Colon (tissue), 2 donors: ENCODE data around the gene SPRY4.
"Not testable (repeated sequence)": the region's sequence is repeated elsewhere in the genome, so short reads cannot be mapped to it uniquely, and the experiment has no call there.

ENCODE experiments used
- FAIRE-seq: peaks from 2 replicates; lab custom pipeline; 2012; peaks lifted over from hg19 to GRCh38; lab: Jason Lieb, UNC
- donor health status: control.
- donor health status: control.

SPRY4 gene

DNA sequence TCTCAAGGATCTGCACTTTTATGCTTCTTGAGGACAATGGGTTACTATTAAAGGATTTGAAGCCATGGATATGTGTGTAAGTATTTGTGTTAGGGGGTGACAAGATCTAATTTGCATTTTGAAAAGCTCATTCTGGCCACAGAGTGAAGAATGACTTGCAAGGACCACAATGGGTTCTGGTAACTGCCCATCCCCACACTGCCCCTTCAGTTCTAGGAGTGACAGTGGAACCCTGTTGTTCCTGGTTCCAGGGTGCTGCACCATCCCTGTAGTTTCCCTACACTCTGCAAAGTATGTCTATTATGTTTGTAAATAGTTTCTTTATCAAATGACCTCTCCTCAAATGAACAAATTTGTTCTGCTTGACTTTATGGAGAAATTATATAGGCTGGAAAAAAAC is 9.7 kb upstream of the SPRY4 start:
- no peak for FAIRE-seq

- not testable (repeated sequence) for FAIRE-seq
Measured at GRCh38 chr5:142333749-142334148, 8.9 kb upstream of the SPRY4 start.

GRCh38 chr5:142330444-142330843 is 5.6 kb upstream of the SPRY4 start:
- FAIRE-seq = no peak

- no peak for FAIRE-seq
Measured at GRCh38 chr5:142330026-142330425, 5.2 kb upstream of the SPRY4 start.

DNA sequence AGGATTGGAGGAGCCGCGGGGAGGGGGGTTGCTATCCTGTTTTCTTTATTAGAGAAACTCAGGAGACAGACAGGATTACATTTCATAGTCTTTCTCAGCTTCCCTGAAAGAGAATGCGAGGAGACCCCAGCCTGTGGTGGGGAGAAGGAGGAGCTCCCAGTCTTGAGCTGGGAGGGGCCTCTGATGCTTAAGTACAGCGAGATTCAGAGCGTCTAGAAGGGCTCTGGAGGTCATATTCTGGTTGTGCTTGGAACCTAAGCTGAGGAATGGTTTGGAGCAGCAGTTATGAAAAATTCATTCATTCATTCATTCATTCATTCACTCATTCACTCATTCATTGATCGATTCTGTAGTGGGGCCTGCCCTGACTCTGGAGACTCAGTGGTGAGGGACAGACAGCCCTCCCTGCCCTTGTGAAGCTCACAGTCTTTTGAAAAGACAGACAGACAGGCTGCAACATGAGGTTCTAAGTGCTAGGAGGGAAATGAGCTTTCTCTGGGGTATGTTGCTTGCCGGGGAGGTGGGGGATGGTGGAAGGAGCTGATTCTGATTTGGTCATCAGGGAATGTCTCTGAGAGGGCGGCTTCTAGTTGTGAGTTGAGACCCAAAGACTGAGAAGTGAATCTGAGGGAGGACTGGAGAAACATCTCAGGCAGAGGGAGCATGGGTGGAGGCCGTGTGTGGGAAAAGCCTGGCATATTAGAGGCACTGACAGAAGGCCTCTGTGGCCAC is 2.5 kb upstream of the SPRY4 start:
- FAIRE-seq = no peak

GRCh38 chr5:142326480-142326938 is 1.7 kb upstream of the SPRY4 start:
- FAIRE-seq = no peak

DNA sequence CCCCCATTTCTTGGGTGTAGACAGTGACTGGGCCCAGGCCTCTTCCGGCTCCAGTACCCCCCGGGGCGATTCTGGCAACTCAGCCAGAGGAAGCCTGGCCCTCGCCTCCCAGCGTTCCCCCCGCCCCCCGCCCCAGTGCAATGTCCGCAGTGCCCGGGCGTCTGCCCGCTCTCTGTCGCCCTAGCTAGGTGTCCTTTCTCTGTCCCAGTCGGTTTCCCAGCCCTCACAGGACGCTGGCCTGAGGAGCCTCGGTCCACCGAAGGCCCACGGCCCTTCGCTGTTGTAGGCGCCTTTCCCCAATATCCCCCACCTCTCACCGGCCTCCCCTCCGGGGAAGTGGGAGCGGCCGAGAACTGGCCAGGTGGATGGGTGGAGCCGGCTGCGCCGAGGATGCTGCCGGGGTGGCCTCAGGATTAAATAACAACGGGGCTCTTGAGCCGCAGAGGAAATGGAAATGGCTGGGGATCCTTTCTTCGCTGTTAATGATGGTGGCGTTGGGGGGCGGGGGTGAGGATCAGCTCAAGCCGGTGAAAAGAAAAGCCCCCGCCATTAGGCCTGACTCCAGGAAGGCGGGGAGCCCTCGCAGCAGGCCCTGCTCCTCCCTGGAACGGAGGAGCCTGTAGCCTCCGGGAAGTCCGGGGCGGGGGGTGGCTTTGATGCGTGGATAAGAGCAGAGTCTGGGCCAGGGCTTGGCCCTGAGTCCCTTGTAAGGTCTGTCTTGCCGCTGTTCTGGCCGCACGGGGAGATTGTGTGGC is 1.1 kb upstream of the SPRY4 start:
- no peak for FAIRE-seq

DNA sequence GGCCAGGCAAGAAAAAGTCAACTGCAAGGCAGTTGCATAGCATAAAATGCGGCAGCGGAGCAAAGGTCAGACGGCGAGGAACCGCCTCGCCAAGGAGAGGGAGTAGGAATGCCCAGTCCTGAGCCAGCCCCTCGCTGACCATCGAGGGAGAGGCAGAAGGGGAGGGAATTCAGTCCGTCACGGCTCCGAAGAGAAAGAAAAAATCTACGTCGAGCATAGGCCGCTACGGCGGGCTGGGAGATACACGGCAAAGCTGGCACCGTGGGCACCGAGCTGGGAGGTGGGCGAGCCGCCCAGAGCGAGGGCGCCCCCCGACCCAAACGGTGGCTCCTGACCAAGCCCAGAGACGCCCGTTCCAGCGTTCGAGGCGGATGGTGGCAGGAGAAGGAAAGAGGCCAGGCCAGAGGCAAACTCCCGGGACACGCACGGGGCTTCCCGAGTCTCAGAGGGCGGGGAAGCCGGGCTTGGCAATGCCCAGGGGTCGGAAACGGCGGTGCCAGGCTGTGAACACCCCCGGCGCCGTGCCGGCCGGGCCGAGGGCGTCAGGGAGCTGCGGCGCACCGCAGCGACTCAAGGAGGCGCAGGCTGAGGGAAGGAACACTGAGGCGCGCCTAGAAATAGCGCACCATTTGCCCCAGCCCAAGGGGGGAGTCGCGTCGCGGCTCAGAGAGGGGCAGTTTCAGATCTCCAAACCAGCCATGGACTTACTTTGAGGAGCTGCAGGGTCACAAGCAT is 518 bp downstream of the SPRY4 start:
- no peak for FAIRE-seq

DNA sequence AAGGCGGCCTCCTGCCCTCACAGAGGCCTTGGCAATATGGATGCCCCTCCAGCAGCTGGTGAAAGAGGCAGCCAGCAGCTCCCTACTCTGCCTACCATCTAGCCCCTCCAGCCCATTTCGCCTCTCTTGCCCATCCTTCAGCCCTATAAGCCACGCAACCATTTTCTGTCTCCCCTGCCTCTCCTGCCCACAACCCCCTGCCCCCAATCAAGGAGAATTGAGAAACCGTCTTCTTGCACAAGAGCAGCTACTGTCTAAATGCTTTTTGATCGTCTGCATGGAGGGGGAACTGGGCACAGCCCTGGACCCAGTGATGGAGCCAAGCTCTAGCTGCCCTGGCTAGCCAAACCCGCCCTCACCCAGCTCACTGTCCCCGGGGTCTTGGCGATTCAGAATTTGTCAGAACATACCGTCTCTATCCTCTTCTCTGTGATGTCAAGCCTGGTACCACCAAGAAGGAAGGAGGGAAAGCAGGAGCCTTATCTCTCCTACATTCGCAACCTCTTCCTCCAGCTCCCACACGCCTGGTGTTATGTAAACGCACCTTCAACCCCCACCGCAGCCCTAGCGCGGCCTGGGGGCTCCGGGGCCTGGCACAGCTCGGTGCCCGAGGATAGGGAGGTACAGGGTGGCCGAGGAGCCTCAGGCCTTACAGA is 1.2 kb downstream of the SPRY4 start:
- FAIRE-seq = no peak

- no peak for FAIRE-seq
Measured at GRCh38 chr5:142322747-142323479, 1.9 kb downstream of the SPRY4 start.

DNA sequence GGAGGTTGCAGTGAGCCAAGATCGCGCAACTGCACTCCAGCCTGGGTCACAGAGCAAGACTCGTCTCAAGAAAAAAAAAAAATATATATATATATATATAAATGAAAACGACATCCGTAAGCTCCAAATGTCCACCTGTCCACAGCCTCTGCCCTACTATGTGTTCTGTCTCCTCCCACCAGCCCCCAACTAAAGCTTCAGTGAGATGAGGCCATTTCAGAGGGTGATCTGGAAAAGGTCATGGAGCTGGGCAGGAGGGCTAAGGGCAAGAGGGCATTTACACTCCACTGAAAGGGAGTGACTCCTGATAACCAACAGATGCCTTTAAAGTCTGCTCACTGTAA is 2.4 kb downstream of the SPRY4 start:
- no peak for FAIRE-seq

DNA sequence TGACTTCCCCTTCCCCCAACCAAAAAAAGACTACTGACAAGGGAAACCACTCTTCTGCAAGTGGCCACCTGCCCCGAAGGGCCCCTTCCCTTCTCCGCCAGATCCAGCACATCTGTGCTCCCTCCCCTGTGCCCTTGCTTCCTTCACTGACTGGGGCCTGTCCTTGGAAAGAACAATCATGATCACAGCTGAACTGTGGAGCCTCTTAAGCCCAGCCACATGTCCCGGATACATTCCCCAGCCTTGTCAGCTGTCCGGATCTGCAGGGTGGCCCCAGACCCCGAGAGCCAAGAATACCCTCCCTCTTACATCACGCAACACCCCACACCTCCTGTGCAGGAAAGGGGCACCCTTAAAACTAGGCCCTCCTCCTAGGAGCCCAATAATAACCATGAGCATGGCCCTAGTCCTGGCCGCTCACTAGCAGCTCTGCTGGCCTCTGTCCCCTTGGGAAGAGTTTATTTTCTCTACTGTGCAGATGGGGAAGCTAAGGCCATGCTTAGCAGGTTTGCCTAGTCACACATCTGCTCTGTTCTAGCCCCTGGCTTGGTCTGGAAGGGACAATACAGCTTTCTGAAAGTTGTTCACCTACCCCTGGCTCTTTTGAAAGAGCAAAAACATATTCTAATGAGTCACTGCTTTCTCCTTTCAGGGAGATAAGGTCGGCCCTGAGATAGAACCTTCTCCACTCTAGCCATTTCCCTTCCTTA is 3.8 kb downstream of the SPRY4 start:
- no peak for FAIRE-seq

DNA sequence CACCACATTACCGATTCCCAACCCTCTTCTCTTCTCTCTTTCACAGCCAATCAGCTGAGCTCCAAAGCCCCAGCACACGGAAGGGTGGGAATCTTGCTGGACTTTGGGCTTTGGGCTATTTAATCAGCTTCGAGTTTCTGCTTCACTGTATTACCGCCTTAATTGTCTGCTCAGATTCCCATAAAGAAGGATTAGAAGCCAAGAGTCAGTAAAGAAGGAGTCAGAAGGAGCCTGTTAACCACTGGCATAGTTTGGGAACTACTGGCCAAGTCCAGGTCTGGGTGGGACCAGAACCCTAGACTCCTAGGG is 4.4 kb downstream of the SPRY4 start:
- FAIRE-seq = no peak

DNA sequence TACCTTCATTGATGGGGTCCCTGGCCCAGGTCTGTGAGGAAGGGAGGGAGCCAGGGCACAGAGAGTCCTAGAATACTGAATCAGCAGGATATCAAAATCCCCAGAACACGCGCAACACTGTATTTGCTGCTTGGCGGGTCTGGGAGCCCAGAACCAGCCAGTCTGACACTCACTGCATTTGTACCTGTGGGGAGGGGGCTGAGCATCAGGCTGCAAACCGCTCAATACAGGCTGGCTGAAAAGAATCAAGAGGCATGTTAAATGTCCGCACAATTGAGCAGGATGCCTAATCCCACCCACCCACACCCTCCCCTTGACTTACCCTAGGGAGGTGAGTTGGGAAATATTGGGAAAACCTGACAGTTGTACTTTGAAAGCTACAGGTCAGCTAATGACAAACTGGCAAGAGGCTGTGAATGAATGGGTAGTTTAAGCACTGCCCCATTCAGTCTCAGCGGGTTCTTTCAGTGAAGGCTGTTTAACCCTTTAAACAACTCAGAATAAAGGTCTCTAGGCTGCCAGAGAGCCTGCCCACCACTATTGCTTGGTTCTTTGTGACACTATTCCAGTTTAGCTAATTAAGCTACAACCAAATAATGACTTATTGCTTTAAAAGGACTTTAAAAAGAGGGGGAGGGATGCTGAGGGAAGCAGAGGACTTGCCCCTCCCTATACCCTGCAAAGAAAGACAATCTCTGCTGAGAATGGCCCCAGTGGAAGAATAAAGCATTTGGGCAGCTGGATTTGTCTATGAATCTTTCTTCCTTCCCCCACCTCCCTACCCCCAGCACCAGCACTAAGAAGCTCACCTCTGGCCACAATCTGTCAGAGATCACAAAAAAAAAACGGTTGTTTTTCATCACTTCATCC is 5.0 kb downstream of the SPRY4 start:
- FAIRE-seq = no peak

DNA sequence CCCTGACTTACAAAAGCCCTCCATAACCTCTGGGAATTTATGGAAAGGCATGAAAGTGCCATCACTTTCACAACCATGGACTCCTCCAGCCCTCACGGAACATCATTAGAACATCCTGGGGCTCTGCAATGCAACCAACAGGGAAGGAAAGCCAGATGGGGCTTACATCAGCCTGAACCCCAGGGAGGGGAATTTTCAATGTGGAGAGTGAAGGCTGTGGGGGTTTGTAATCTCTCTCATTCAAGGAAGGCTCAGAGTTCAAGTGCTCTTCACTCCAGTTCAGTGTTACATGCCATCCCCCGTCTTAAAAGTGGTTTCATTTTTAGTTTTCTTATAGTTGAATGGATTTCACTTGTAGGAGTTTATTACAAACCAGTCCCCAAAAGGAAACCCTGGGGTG is 5.7 kb downstream of the SPRY4 start:
- no peak for FAIRE-seq

DNA sequence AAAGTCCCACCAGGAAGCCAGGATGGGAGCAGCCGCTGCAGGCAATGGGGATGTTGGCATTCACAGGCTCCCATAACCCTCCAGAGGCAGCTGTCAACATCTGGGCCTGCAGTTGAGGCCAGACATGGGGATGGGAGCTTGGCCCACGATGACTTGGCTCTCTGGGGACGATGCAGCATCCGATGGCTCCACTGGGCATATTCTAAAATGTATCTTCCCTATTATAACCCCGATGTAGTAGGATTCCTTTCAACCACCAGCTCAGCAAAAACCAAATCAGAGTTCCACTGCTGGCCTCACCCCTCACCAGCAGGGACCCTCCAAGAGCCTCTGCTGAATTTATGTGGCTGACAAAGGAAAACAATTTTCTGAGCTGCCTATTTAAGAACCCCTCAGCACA is 7.1 kb downstream of the SPRY4 start:
- FAIRE-seq = no peak

GRCh38 chr5:142317173-142317572 is 7.6 kb downstream of the SPRY4 start:
- FAIRE-seq = no peak

DNA sequence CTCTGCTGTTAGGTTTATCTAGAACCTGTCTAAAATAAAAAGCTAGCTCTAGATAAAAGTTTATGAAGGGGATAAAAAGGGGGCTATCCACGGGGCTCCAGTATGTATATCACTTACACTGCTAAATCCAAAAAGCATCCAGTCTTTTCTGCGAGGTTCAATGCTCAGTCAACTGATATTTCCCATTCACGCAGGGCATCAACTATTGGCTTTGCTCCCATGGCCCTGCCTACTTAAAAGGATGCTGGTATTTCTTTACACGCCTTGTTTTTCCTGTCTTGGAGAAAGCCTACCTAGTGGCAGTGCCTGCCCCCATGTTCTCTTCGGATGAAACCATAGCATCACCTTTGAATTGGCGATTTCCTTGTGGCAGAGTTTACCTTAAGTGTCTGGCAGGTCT is 8.1 kb downstream of the SPRY4 start:
- FAIRE-seq = no peak

DNA sequence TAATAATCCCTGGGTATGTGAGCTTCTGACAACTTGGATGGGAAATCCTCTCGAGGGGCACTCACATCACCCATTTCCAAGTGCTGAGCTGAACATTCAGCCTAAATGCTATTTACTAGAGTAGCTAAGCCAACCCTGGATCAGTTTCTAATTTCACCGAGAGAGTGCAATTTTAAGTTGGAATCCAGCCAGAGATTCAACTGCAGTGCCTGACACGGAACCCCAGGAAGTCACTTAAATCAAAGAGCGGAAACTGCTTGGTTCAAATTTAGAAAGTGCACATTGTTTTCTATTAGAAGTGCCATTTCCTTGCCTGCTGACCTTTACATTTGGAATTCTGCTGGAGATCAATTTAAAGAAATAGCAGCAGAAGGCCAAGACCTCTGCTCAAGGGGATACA is 8.8 kb downstream of the SPRY4 start:
- no peak for FAIRE-seq

DNA sequence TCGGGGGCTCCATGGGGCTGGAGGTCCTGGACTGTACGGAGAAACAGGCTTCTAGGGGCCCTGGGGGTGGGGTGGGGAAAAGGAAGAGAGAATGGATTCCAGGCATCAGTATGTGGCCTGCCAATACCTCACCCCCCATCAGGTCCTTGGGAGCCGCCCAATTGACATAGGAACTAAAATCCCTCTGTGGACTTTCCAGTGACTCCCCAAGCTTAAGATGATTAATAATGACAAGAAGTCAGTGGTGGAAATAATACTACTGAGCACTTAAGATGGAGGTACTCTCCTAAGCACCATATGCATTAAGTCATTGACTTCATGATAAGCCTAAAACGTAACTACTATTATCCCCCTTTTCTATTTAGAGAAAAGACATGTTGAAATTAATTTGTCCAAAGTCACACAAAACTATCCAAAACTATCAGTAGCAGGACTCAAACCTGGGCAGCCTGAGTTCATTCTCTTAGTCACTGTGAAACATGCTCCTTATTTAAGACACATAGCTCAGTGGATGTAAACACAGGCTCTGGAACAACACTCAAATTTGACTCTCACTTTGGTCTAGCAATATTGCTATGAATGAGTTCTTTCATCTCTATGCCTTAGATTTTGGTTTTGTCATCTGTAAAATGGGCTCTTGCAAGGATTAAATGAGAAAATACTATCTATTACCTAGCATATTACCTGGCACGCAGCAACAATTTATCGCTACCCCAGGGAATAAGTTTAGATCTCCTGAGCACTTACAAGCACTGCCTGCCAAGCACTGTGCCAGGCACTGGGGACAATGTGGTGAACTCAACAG is 9.5 kb downstream of the SPRY4 start:
- no peak for FAIRE-seq
